ENCODE results near the gene CAPZB. TPM values are rescaled to one million over a fixed set of nuclear protein-coding genes. Genes with fewer than 3 reads are reported as not detected.

CAPZB gene
- polyA plus RNA-seq, 3 donors: 290 to 504 (median 407) TPM

DNA sequence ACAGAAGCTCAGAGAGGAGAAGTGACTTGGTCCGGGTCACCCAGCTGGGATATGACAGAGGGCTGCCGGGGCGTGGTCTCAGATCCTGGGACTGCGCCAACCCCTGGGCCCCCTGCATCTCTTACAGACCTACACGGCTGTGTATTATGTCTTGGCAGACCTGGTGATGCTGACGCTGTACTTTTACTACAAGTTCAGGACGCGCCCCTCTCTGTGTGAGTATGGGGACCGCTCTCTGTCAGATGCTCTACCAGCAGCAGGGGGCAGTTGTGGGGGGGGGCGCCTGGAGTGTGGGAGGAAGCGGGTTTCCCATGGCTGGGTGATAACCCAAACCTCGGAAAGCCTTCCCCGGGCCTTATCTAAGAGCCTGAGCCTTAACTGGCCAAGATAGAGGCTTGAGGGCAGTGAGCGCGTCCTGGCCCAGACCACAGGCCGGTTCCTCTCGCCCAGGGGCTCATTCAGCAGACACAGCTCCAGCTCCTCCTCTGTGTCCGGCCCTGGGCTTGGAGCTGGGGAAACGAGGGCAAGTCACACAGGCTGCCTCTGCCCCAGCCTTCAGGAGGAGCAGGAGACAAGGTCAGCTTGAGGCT lies 159.9 kb downstream of the CAPZB start:
- WGBS (ENCODE audit: insufficient coverage): 79% methylated on average over 10 of the region's 19 CpGs
- TF ChIP-seq, protein P1, sequence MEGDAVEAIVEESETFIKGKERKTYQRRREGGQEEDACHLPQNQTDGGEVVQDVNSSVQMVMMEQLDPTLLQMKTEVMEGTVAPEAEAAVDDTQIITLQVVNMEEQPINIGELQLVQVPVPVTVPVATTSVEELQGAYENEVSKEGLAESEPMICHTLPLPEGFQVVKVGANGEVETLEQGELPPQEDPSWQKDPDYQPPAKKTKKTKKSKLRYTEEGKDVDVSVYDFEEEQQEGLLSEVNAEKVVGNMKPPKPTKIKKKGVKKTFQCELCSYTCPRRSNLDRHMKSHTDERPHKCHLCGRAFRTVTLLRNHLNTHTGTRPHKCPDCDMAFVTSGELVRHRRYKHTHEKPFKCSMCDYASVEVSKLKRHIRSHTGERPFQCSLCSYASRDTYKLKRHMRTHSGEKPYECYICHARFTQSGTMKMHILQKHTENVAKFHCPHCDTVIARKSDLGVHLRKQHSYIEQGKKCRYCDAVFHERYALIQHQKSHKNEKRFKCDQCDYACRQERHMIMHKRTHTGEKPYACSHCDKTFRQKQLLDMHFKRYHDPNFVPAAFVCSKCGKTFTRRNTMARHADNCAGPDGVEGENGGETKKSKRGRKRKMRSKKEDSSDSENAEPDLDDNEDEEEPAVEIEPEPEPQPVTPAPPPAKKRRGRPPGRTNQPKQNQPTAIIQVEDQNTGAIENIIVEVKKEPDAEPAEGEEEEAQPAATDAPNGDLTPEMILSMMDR (IDR thresholded peaks at IDR 0.05): no peak
- peak overlapping the region in 1 of 7 donors; percentile 37 for H3K27ac Mint-ChIP-seq

DNA sequence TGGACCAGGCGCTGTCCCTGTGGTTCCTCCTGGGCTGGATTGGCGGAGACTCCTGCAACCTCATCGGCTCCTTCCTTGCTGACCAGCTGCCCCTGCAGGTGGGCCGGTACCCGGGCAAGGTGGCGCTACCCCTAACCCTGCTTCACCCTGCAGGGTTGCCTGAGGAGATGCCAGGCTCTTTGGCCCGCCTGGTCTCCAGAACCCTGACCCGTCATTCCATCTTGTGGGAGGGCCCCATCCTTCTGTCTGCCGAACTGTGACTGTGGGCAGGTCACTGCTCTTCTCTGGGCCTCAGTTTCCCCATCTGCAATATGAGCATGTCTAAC lies 160.7 kb downstream of the CAPZB start:
- 100% methylated on average over 3 of the region's 9 CpGs for WGBS (ENCODE audit: insufficient coverage)
- TF ChIP-seq, protein P1 (IDR thresholded peaks at IDR 0.05): no peak
- Mint-ChIP-seq H3K27me3 (ENCODE audit: low read depth in 3 of 3) (no peaks in the 10 kb centered on the region), H3K36me3 (peaks cover 62 to 86% of the 10 kb centered on the region in 2 donors), H3K4me1 (peaks cover 17% of the 10 kb centered on the region), H3K9me3 (no peaks in the 10 kb centered on the region), H3K27ac (peak overlapping the region in 3 of 7 donors; percentile 5 to 37 (median 15)), H3K4me3 (no peak overlapping the region)
- no peaks in the 10 kb centered on the region for H3K9me3 ChIP-seq (replicated peaks in 1 of 2; ENCODE audit: control insufficient read depth in 1 of 2, insufficient read depth in 1 of 2, low read length in 2 of 2)
- no peak overlapping the region for H3K27ac ChIP-seq (ENCODE audit: low read depth in 1 of 2, low read length in 2 of 2)
- H3K27me3 ChIP-seq (ENCODE audit: control insufficient read depth in 2 of 2, insufficient read depth in 2 of 2, low read length in 2 of 2): no peaks in the 10 kb centered on the region
- H3K4me1 ChIP-seq (ENCODE audit: control insufficient read depth in 1 of 2, insufficient read depth in 2 of 2, low read length in 2 of 2): peaks cover 14 to 23% of the 10 kb centered on the region in 2 donors
- H2AFZ ChIP-seq (ENCODE audit: insufficient read depth, low read depth, low read length, poor library complexity, severe bottlenecking): no peak overlapping the region
- no peak overlapping the region for H3K4me2 ChIP-seq (replicated peaks; ENCODE audit: extremely low read depth, low read length, poor library complexity, severe bottlenecking)
- H3K4me3 ChIP-seq (replicated peaks in 1 of 3; ENCODE audit: low read depth in 2 of 3, low read length in 3 of 3): no peak overlapping the region
- H3K9ac ChIP-seq (ENCODE audit: insufficient read depth, low read length, poor library complexity, severe bottlenecking): no peak overlapping the region
- intact Hi-C loops (cut with micrococcal nuclease): no loop called here
- H4K20me1 ChIP-seq (ENCODE audit: insufficient read depth, low read length): peaks cover 8% of the 10 kb centered on the region
- peaks cover 52 to 71% of the 10 kb centered on the region in 2 donors for H3K36me3 ChIP-seq (replicated peaks in 1 of 2; ENCODE audit: control insufficient read depth in 1 of 2, insufficient read depth in 2 of 2, low read length in 2 of 2)
- peaks cover 31% of the 10 kb centered on the region for H3K79me2 ChIP-seq (ENCODE audit: insufficient read depth, low read length)
- DNase-seq: no peak

More for the DNA sequence above, 159.9 kb downstream of the CAPZB start:
- no peak overlapping the region for H2AFZ ChIP-seq (ENCODE audit: insufficient read depth, low read depth, low read length, poor library complexity, severe bottlenecking)
- DNase-seq: no peak
- no peak overlapping the region for H3K4me2 ChIP-seq (replicated peaks; ENCODE audit: extremely low read depth, low read length, poor library complexity, severe bottlenecking)
- H3K9ac ChIP-seq (ENCODE audit: insufficient read depth, low read length, poor library complexity, severe bottlenecking): no peak overlapping the region
- intact Hi-C loops (cut with micrococcal nuclease): no loop called here
- Mint-ChIP-seq H3K27me3 (ENCODE audit: low read depth in 3 of 3) (no peaks in the 10 kb centered on the region), H3K4me1 (peaks cover 17% of the 10 kb centered on the region), H3K9me3 (no peaks in the 10 kb centered on the region), H3K4me3 (no peak overlapping the region), H3K36me3 (peaks cover 63 to 87% of the 10 kb centered on the region in 2 donors)
- no peaks in the 10 kb centered on the region for H3K9me3 ChIP-seq (replicated peaks in 1 of 2; ENCODE audit: control insufficient read depth in 1 of 2, insufficient read depth in 1 of 2, low read length in 2 of 2)
- H3K79me2 ChIP-seq (ENCODE audit: insufficient read depth, low read length): peaks cover 25% of the 10 kb centered on the region
- H4K20me1 ChIP-seq (ENCODE audit: insufficient read depth, low read length): peaks cover 8% of the 10 kb centered on the region
- peaks cover 14 to 23% of the 10 kb centered on the region in 2 donors for H3K4me1 ChIP-seq (ENCODE audit: control insufficient read depth in 1 of 2, insufficient read depth in 2 of 2, low read length in 2 of 2)
- H3K36me3 ChIP-seq (replicated peaks in 1 of 2; ENCODE audit: control insufficient read depth in 1 of 2, insufficient read depth in 2 of 2, low read length in 2 of 2): peaks cover 53 to 80% of the 10 kb centered on the region in 2 donors
- H3K27ac ChIP-seq (ENCODE audit: low read depth in 1 of 2, low read length in 2 of 2): no peak overlapping the region
- H3K4me3 ChIP-seq (replicated peaks in 1 of 3; ENCODE audit: low read depth in 2 of 3, low read length in 3 of 3): no peak overlapping the region
- H3K27me3 ChIP-seq (ENCODE audit: control insufficient read depth in 2 of 2, insufficient read depth in 2 of 2, low read length in 2 of 2): no peaks in the 10 kb centered on the region

Measured in CD14-positive monocyte (primary cell).